CD4-positive, CD25-positive, alpha-beta regulatory T cell (primary cell): Measurements from ENCODE around the gene GPS1. TPM values are rescaled to one million over a fixed set of nuclear protein-coding genes. Genes with fewer than 3 reads are reported as not detected.

Experiments
- ATAC-seq, 2 donors: fragments of 150-1000 bp; cut with Tn5 transposase; one replicate each; pipeline ENCODE4 v1.10.0; 2021; ENCODE audit warnings: low read depth in 2 of 2, moderate number of reproducible peaks in 2 of 2, moderate library complexity in 1 of 2
- DNase-seq, 3 donors: peaks; one replicate each; pipeline versions ENCODE4 v3.0.0 to v3.0.0-alpha.2; 2012 to 2022; ENCODE audit warnings: mixed read lengths in 1 of 3
- H3K27ac ChIP-seq: one replicate; pipeline ENCODE4 v1.7.0; 2013; ENCODE audit warnings: mild to moderate bottlenecking, low read length; ENCODE audit not compliant: insufficient read depth, poor library complexity, severe bottlenecking
- H3K27me3 ChIP-seq: one replicate; pipeline ENCODE4 v1.7.0; 2013; ENCODE audit warnings: low read length; ENCODE audit not compliant: control insufficient read depth, insufficient read depth
- H3K36me3 ChIP-seq: one replicate; pipeline ENCODE4 v1.7.0; 2013; ENCODE audit warnings: mild to moderate bottlenecking, low read length, moderate library complexity; ENCODE audit not compliant: control insufficient read depth, insufficient read depth
- H3K4me1 ChIP-seq: 2 replicates; pipeline ENCODE4 v1.7.0; 2013; ENCODE audit warnings: mild to moderate bottlenecking, low read length; ENCODE audit not compliant: insufficient read depth, control insufficient read depth, poor library complexity, severe bottlenecking
- H3K4me3 ChIP-seq: one replicate; pipeline ENCODE4 v1.7.0; 2013; ENCODE audit warnings: low read depth, mild to moderate bottlenecking, low read length, moderate library complexity
- H3K9me3 ChIP-seq, 2 experiments: 1 replicate in 1 of 2; 2 replicates in 1 of 2; pipeline ENCODE4 v1.7.0; 2013; ENCODE audit warnings: low read length in 2 of 2, mild to moderate bottlenecking in 1 of 2, moderate library complexity in 1 of 2; ENCODE audit not compliant: control insufficient read depth in 2 of 2
- H3K27ac Mint-ChIP-seq, 3 donors: one replicate each; pipeline ENCODE4 v1.8.0; 2020 to 2022; ENCODE audit warnings: mild to moderate bottlenecking in 3 of 3, mixed read lengths in 3 of 3, moderate library complexity in 2 of 3
- H3K27me3 Mint-ChIP-seq: one replicate; pipeline ENCODE4 v1.8.0; 2022; ENCODE audit warnings: mild to moderate bottlenecking, mixed read lengths
- H3K36me3 Mint-ChIP-seq: one replicate; pipeline ENCODE4 v1.8.0; 2020; ENCODE audit warnings: mixed read lengths
- H3K4me1 Mint-ChIP-seq, 4 donors: one replicate each; pipeline ENCODE4 v1.8.0; 2020 to 2022; ENCODE audit warnings: mixed read lengths in 4 of 4, mild to moderate bottlenecking in 1 of 4
- H3K4me3 Mint-ChIP-seq, 4 donors: one replicate each; pipeline ENCODE4 v1.8.0; 2020 to 2022; ENCODE audit warnings: mild to moderate bottlenecking in 4 of 4, mixed read lengths in 4 of 4, moderate library complexity in 3 of 4
- H3K9me3 Mint-ChIP-seq, 7 donors: one replicate each; pipeline ENCODE4 v1.8.0; 2020 to 2022; ENCODE audit warnings: mixed read lengths in 7 of 7, mild to moderate bottlenecking in 3 of 7, moderate library complexity in 2 of 7
- polyA plus RNA-seq, 4 donors: library from polyadenylated mRNA; unstranded; fragments of 300-500 nt; fragmentation: Illumina TruSeq; gene quantifications; one replicate each; pipeline ENCODE4 v1.2.3, GENCODE V29; 2021
- total RNA-seq: library from RNA; stranded (reverse); gene quantifications from one replicate; pipeline ENCODE4 v1.2.3, GENCODE V29; 2022

Gene GPS1
- total and polyA plus RNA-seq, 5 donors from 2014 or later = 87.5 to 170 (median 153) TPM

- Histone ChIP-seq H3K4me1 (peaks cover 15% of the 10 kb centered on the region), H3K4me3 (no peak overlapping the region), H3K9me3 (no peaks in the 10 kb centered on the region), H3K27ac (no peak overlapping the region), H3K36me3 (peaks cover 26% of the 10 kb centered on the region), H3K27me3 (no peaks in the 10 kb centered on the region)
- H3K27ac Mint-ChIP-seq = no peak overlapping the region
- peaks cover 0 to 11% (median 0%) of the 10 kb centered on the region in 4 donors for H3K4me1 Mint-ChIP-seq
- H3K36me3 Mint-ChIP-seq = peaks cover 5% of the 10 kb centered on the region
- H3K4me3 Mint-ChIP-seq = no peak overlapping the region
- H3K27me3 Mint-ChIP-seq = no peaks in the 10 kb centered on the region
- DNase-seq (no peak), ATAC-seq (no peak)
- H3K9me3 Mint-ChIP-seq = peaks cover 0 to 2% (median 0%) of the 10 kb centered on the region in 7 donors
Measured at GRCh38 chr17:82060001-82060380, 8.3 kb downstream of the GPS1 start.

GRCh38 chr17:82060614-82061013 lies 8.9 kb downstream of the GPS1 start:
- Histone ChIP-seq H3K36me3 (peaks cover 22% of the 10 kb centered on the region), H3K4me3 (no peak overlapping the region), H3K27ac (no peak overlapping the region), H3K9me3 (no peaks in the 10 kb centered on the region), H3K27me3 (no peaks in the 10 kb centered on the region), H3K4me1 (peaks cover 18% of the 10 kb centered on the region)
- Mint-ChIP-seq H3K4me1 (peaks cover 0 to 10% (median 0%) of the 10 kb centered on the region in 4 donors), H3K27ac (no peak overlapping the region), H3K27me3 (no peaks in the 10 kb centered on the region), H3K4me3 (no peak overlapping the region), H3K9me3 (peaks cover 0 to 2% (median 0%) of the 10 kb centered on the region in 7 donors), H3K36me3 (peaks cover 5% of the 10 kb centered on the region)
- DNase-seq = no peak
- ATAC-seq = no peak

- ATAC-seq = no peak
- Histone ChIP-seq H3K4me3 (no peak overlapping the region), H3K4me1 (peaks cover 23% of the 10 kb centered on the region), H3K36me3 (peaks cover 18% of the 10 kb centered on the region), H3K27me3 (no peaks in the 10 kb centered on the region), H3K27ac (no peak overlapping the region), H3K9me3 (no peaks in the 10 kb centered on the region)
- Mint-ChIP-seq H3K4me3 (no peak overlapping the region), H3K27me3 (no peaks in the 10 kb centered on the region), H3K36me3 (peaks cover 5% of the 10 kb centered on the region), H3K4me1 (peaks cover 0 to 13% (median 1%) of the 10 kb centered on the region in 4 donors), H3K27ac (no peak overlapping the region), H3K9me3 (peaks cover 0 to 2% (median 0%) of the 10 kb centered on the region in 7 donors)
- no peak for DNase-seq
Measured at GRCh38 chr17:82061047-82061925, 9.6 kb downstream of the GPS1 start.

- no peak overlapping the region for H3K27ac Mint-ChIP-seq
- H3K9me3 Mint-ChIP-seq = peaks cover 0 to 2% (median 0%) of the 10 kb centered on the region in 7 donors
- no peaks in the 10 kb centered on the region for H3K9me3 ChIP-seq
- no peaks in the 10 kb centered on the region for H3K27me3 Mint-ChIP-seq
- no peak overlapping the region for H3K27ac ChIP-seq
- peaks cover 5% of the 10 kb centered on the region for H3K36me3 Mint-ChIP-seq
- no peaks in the 10 kb centered on the region for H3K27me3 ChIP-seq
- peaks cover 25% of the 10 kb centered on the region for H3K4me1 ChIP-seq
- DNase-seq (no peak), ATAC-seq (no peak)
- peaks cover 15% of the 10 kb centered on the region for H3K36me3 ChIP-seq
- no peak overlapping the region for H3K4me3 ChIP-seq
- H3K4me3 Mint-ChIP-seq = peak overlapping the region in 3 of 4 donors; percentile 39 to 69 (median 41)
- peaks cover 0 to 19% (median 3%) of the 10 kb centered on the region in 4 donors for H3K4me1 Mint-ChIP-seq
Measured at GRCh38 chr17:82062076-82062983, 10.6 kb downstream of the GPS1 start.

GRCh38 chr17:82062984-82063368 lies 11.3 kb downstream of the GPS1 start:
- Mint-ChIP-seq H3K27me3 (no peaks in the 10 kb centered on the region), H3K9me3 (peaks cover 0 to 2% (median 0%) of the 10 kb centered on the region in 7 donors), H3K27ac (no peak overlapping the region), H3K36me3 (peaks cover 1% of the 10 kb centered on the region), H3K4me3 (peak overlapping the region in 1 of 4 donors; percentile 69), H3K4me1 (peaks cover 0 to 19% (median 3%) of the 10 kb centered on the region in 4 donors)
- Histone ChIP-seq H3K27me3 (no peaks in the 10 kb centered on the region), H3K4me3 (no peak overlapping the region), H3K27ac (no peak overlapping the region), H3K36me3 (peaks cover 9% of the 10 kb centered on the region), H3K9me3 (no peaks in the 10 kb centered on the region), H3K4me1 (peaks cover 25% of the 10 kb centered on the region)
- no peak for ATAC-seq
- no peak for DNase-seq

GRCh38 chr17:82063424-82064415 lies 12.0 kb downstream of the GPS1 start:
- Histone ChIP-seq H3K27me3 (no peaks in the 10 kb centered on the region), H3K9me3 (no peaks in the 10 kb centered on the region), H3K4me1 (peaks cover 25% of the 10 kb centered on the region), H3K36me3 (peaks cover 9% of the 10 kb centered on the region), H3K27ac (no peak overlapping the region), H3K4me3 (no peak overlapping the region)
- Mint-ChIP-seq H3K4me3 (peak overlapping the region; percentile 76 to 83 (median 80)), H3K4me1 (peaks cover 0 to 19% (median 3%) of the 10 kb centered on the region in 4 donors), H3K27ac (peak overlapping the region in 1 of 3 donors; percentile 71), H3K36me3 (no peaks in the 10 kb centered on the region), H3K9me3 (peaks cover 0 to 2% (median 0%) of the 10 kb centered on the region in 7 donors), H3K27me3 (no peaks in the 10 kb centered on the region)
- no peak for DNase-seq
- ATAC-seq = no peak
